BJ (cell line): Measurements from ENCODE around the gene LRRC8A. TPM values are rescaled to one million over a fixed set of nuclear protein-coding genes. Genes with fewer than 3 reads are reported as not detected.

Source experiments
- CTCF ChIA-PET: fragments of 350-600 bp; formaldehyde crosslinking; extraction: SDS; loops from one replicate; lab custom pipeline; 2021; ENCODE audit warnings: antibody characterized with exemption, inconsistent platforms; lab: Yijun Ruan, JAX
- POLR2A ChIA-PET: fragments of 300-600 bp; sonication (Branson Sonifier 250); formaldehyde crosslinking; extraction: SDS; loops from one replicate; lab custom pipeline; 2021; ENCODE audit warnings: antibody characterized with exemption; lab: Charles Lee
- DNase-seq: peaks from one replicate; pipeline ENCODE4 v3.0.0-alpha.2; 2011; ENCODE audit warnings: low read depth
- H3K27me3 ChIP-seq: 2 replicates; pipeline ENCODE4 v1.6.0; 2011; ENCODE audit warnings: low read length; ENCODE audit not compliant: control insufficient read depth, insufficient read depth
- H3K36me3 ChIP-seq: 2 replicates; pipeline ENCODE4 v1.5.1; 2011; ENCODE audit warnings: low read length; ENCODE audit not compliant: control insufficient read depth, insufficient read depth
- H3K4me3 ChIP-seq: 2 replicates; pipeline ENCODE4 v1.5.1; 2011; ENCODE audit warnings: low read depth, mild to moderate bottlenecking, control low read depth, low read length
- CTCF ChIP-seq: IDR thresholded peaks from 2 replicates; pipeline ENCODE4 v1.5.1; 2011; ENCODE audit warnings: low read depth, mild to moderate bottlenecking, control low read depth, inconsistent platforms, low read length, moderate library complexity; ENCODE audit not compliant: insufficient read depth
- polyA plus RNA-seq: library from polyadenylated mRNA; depleted of rRNA; stranded (reverse); fragments of >200 nt; gene quantifications from 2 replicates; pipeline ENCODE4 v1.2.3, GENCODE V29; 2011

The LRRC8A gene
- polyA plus RNA-seq, 1 experiment, result 56.2 TPM

GRCh38 chr9:128886211-128886891 lies 4.4 kb downstream of the LRRC8A start:
- no peak for DNase-seq
- ChIA-PET POLR2A (no interaction called here), CTCF (interaction anchor here (0.6 kb wide), 1 partner anchor 288 kb away, joined by 3 read pairs; no protein-coding TSS in a partner anchor)
- peaks cover 11% of the 10 kb centered on the region for H3K36me3 ChIP-seq
- no peak for TF ChIP-seq CTCF
- no peaks in the 10 kb centered on the region for H3K27me3 ChIP-seq
- no peak overlapping the region for H3K4me3 ChIP-seq

- POLR2A ChIA-PET, result no interaction called here
- CTCF ChIA-PET, result interaction anchor here (0.6 kb wide), 1 partner anchor 287 kb away, joined by 3 read pairs; no protein-coding TSS in a partner anchor
- no peaks in the 10 kb centered on the region for H3K27me3 ChIP-seq
- no peak for TF ChIP-seq CTCF
- peaks cover 16% of the 10 kb centered on the region for H3K36me3 ChIP-seq
- DNase-seq, result no peak
- H3K4me3 ChIP-seq, result no peak overlapping the region
Measured at GRCh38 chr9:128887049-128887448, 5.1 kb downstream of the LRRC8A start.

GRCh38 chr9:128887914-128888350 lies 6.0 kb downstream of the LRRC8A start:
- Histone ChIP-seq H3K27me3 (no peaks in the 10 kb centered on the region), H3K4me3 (no peak overlapping the region), H3K36me3 (peaks cover 17% of the 10 kb centered on the region)
- ChIA-PET POLR2A (no interaction called here), CTCF (interaction anchor here (2.0 kb wide), 1 partner anchor 40 kb away, joined by 11 read pairs; no protein-coding TSS in a partner anchor)
- no peak for DNase-seq
- no peak for TF ChIP-seq CTCF

GRCh38 chr9:128891321-128892220 lies 9.6 kb downstream of the LRRC8A start:
- ChIA-PET POLR2A (interaction anchor here (1.0 kb wide), 1 partner anchor 21 kb away, joined by 3 read pairs; no protein-coding TSS in a partner anchor), CTCF (interaction anchor here (0.9 to 3.1 kb wide), 3 partner anchors 14 to 36 kb away, joined by 3 to 10 read pairs (median 3); no protein-coding TSS in a partner anchor)
- DNase-seq, result no peak
- no peak for TF ChIP-seq CTCF
- Histone ChIP-seq H3K36me3 (peaks cover 13% of the 10 kb centered on the region), H3K4me3 (no peak overlapping the region), H3K27me3 (no peaks in the 10 kb centered on the region)
